Measurements from ENCODE around the gene EXT2. TPM values are rescaled to one million over a fixed set of nuclear protein-coding genes. Genes with fewer than 3 reads are reported as not detected.

EXT2 gene
- total RNA-seq, 4 donors from 2014 or later: 19.0 to 53.2 (median 44.5) TPM

- H3K9me3 ChIP-seq: no peaks in the 10 kb centered on the region
- H3K27ac ChIP-seq: no peak overlapping the region
- H3K4me3 ChIP-seq: no peak overlapping the region
- no peaks in the 10 kb centered on the region for H3K27me3 ChIP-seq
- 74 to 81% methylated on average over 3 of the region's 3 CpGs for WGBS, 2 donors
- TF ChIP-seq CTCF (IDR thresholded peaks at IDR 0.05): no peak
- no peak for TF ChIP-seq POLR2A (IDR thresholded peaks at IDR 0.05)
- no peak for DNase-seq
- peaks cover 0 to 53% (median 0%) of the 10 kb centered on the region in 3 donors for H3K36me3 ChIP-seq
- intact Hi-C loops (cut with DNase I): no loop called here
- no peaks in the 10 kb centered on the region for H3K4me1 ChIP-seq
These were observed 40.9 kb downstream of the EXT2 start for GRCh38 chr11:44136176-44136945.

- WGBS, 2 donors: 77 to 82% methylated on average over 1 of the region's 1 CpG
- intact Hi-C loops (cut with DNase I): no loop called here
- no peak for DNase-seq
- Histone ChIP-seq H3K36me3 (peaks cover 0 to 46% (median 0%) of the 10 kb centered on the region in 3 donors), H3K9me3 (no peaks in the 10 kb centered on the region), H3K27ac (no peak overlapping the region), H3K27me3 (no peaks in the 10 kb centered on the region), H3K4me3 (no peak overlapping the region), H3K4me1 (no peaks in the 10 kb centered on the region)
- TF ChIP-seq CTCF (IDR thresholded peaks at IDR 0.05): no peak
- no peak for TF ChIP-seq POLR2A (IDR thresholded peaks at IDR 0.05)
These were observed 41.6 kb downstream of the EXT2 start for GRCh38 chr11:44137057-44137456.

- intact Hi-C loops (cut with DNase I): no loop called here
- no peak overlapping the region for H3K27ac ChIP-seq
- H3K27me3 ChIP-seq: no peaks in the 10 kb centered on the region
- DNase-seq: no peak
- no peak overlapping the region for H3K4me3 ChIP-seq
- H3K4me1 ChIP-seq: no peaks in the 10 kb centered on the region
- WGBS, 2 donors: 55 to 76% methylated on average over 2 of the region's 2 CpGs
- TF ChIP-seq POLR2A (IDR thresholded peaks at IDR 0.05) (no peak), CTCF (IDR thresholded peaks at IDR 0.05) (no peak)
- H3K36me3 ChIP-seq: peaks cover 0 to 33% (median 0%) of the 10 kb centered on the region in 3 donors
- H3K9me3 ChIP-seq: no peaks in the 10 kb centered on the region
These were observed 42.8 kb downstream of the EXT2 start for GRCh38 chr11:44138286-44138685.

- Histone ChIP-seq H3K27ac (no peak overlapping the region), H3K9me3 (no peaks in the 10 kb centered on the region), H3K4me3 (no peak overlapping the region), H3K4me1 (no peaks in the 10 kb centered on the region), H3K27me3 (no peaks in the 10 kb centered on the region), H3K36me3 (peaks cover 0 to 27% (median 0%) of the 10 kb centered on the region in 3 donors)
- intact Hi-C loops (cut with DNase I): no loop called here
- DNase-seq: no peak
- 81 to 88% methylated on average over 2 of the region's 2 CpGs for WGBS, 2 donors
- TF ChIP-seq CTCF (IDR thresholded peaks at IDR 0.05) (no peak), POLR2A (IDR thresholded peaks at IDR 0.05) (no peak)
These were observed 43.5 kb downstream of the EXT2 start for GRCh38 chr11:44138980-44139379.

GRCh38 chr11:44139565-44140330, 44.3 kb downstream of the EXT2 start:
- WGBS, 2 donors: 86 to 88% methylated on average over 13 of the region's 13 CpGs
- H3K27me3 ChIP-seq: no peaks in the 10 kb centered on the region
- DNase-seq: no peak

More at GRCh38 chr11:44139565-44140330, 44.3 kb downstream of the EXT2 start:
- H3K27ac ChIP-seq: no peak overlapping the region
- no peaks in the 10 kb centered on the region for H3K9me3 ChIP-seq
- H3K36me3 ChIP-seq: peaks cover 0 to 24% (median 0%) of the 10 kb centered on the region in 3 donors
- H3K4me1 ChIP-seq: no peaks in the 10 kb centered on the region
- TF ChIP-seq CTCF (IDR thresholded peaks at IDR 0.05) (no peak), POLR2A (IDR thresholded peaks at IDR 0.05) (no peak)
- no peak overlapping the region for H3K4me3 ChIP-seq
- intact Hi-C loops (cut with DNase I): no loop called here
